AG09309 (cell line): ENCODE results near the gene PDZRN4.

Experiments
- DNase-seq: peaks from one replicate; pipeline ENCODE4 v3.0.0-alpha.2; 2010; ENCODE audit warnings: low read depth
- H3K4me3 ChIP-seq: 2 replicates; pipeline ENCODE4 v1.5.1; 2011; ENCODE audit warnings: mild to moderate bottlenecking, low read depth, low read length, moderate library complexity; ENCODE audit not compliant: control insufficient read depth
- CTCF ChIP-seq: IDR thresholded peaks from 2 replicates; pipeline ENCODE4 v1.5.1; 2011; ENCODE audit warnings: mild to moderate bottlenecking, low read depth, low read length, inconsistent platforms; ENCODE audit not compliant: insufficient read depth, control insufficient read depth; ENCODE audit errors: missing control alignments

Gene PDZRN4

GRCh38 chr12:41336041-41336549, 148.0 kb downstream of the PDZRN4 start:
- DNase-seq = no peak
- H3K4me3 ChIP-seq = no peak overlapping the region
- TF ChIP-seq CTCF = no peak

DNA sequence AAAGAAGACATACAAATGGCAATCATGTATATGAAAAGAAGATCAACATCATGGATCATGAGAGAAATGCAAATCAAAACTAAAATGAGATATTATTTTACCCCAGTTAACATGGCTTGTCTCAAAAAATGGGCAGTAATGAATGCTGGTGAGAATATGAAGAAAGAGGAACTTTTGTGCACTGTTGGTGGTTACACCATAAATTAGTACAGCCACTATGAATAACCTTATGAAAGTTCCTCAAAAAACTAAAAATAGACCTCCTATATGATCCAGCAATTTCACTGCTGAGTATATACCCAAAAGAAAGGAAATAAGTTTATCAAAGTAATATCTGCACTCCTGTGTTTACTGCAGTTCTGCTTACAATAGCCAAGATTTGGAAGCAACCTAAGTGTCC, 151.7 kb downstream of the PDZRN4 start:
- DNase-seq = no peak
- no peak overlapping the region for H3K4me3 ChIP-seq
- no peak for TF ChIP-seq CTCF

DNA sequence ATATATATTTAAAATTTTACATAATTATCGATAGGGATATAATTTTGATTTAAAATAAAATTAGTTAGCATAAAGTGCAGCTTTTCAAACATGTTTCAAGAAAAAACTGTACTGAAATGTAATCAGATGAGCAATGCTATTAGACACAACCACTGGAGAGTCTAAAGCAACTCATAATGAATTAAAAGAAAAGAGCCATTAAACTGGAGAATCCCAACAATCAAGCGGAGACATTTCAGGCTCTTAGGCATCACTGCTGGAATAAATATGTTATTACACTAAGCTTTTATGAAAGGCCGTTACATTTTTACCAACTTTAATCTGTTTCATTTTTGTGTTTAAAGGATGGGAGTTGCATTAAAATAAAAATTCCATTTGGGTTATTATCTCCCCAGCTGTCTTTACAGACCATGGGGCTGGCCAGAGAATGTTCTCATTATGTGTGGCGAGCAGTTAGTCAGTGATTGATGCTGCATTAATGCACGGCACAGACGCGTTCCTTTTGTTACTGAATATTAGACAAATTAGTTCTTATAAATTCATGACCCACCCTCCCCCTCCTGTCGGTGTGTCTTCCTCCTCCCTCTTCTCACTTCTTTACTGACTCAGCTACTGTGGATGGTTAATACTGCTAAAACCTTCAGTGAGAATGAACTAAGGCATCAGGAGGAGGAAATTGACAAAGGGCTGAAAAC, 156.8 kb downstream of the PDZRN4 start:
- TF ChIP-seq CTCF = no peak
- DNase-seq = no peak
- no peak overlapping the region for H3K4me3 ChIP-seq

- DNase-seq = no peak
- no peak for TF ChIP-seq CTCF
- H3K4me3 ChIP-seq = no peak overlapping the region
Observed at GRCh38 chr12:41348198-41348597, 160.1 kb downstream of the PDZRN4 start.

DNA sequence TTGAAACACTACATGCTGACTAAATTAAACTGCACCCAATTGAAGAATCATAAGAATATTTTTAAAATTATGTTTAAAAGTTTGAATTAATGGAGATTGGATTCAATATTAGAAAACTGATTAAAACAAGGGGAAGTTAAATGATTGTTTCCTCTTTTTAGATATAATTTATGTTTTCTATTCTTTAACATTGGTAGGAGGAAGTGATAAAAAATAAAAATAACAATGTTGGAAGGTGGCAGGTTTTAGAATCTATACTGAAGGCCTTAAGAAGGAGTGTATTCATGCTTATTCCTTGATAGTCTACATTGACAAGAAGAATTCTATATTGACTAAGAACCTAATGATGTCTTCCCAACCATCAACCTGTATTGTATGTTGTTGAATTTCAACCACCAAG, 168.1 kb downstream of the PDZRN4 start:
- no peak overlapping the region for H3K4me3 ChIP-seq
- no peak for DNase-seq
- TF ChIP-seq CTCF = no peak

- no peak overlapping the region for H3K4me3 ChIP-seq
- DNase-seq = no peak
- no peak for TF ChIP-seq CTCF
Observed at GRCh38 chr12:41361738-41362137, 173.6 kb downstream of the PDZRN4 start.
